NCI-H2196 treated with DMSO at 0.1 percent for 48 hours (cell line): ENCODE results near the gene GATD1.

Experiments
- DNase-seq: peaks from one replicate; lab custom pipeline; 2025; ENCODE audit not compliant: unreplicated experiment; lab: John Stamatoyannopoulos, UW

Gene GATD1

DNA sequence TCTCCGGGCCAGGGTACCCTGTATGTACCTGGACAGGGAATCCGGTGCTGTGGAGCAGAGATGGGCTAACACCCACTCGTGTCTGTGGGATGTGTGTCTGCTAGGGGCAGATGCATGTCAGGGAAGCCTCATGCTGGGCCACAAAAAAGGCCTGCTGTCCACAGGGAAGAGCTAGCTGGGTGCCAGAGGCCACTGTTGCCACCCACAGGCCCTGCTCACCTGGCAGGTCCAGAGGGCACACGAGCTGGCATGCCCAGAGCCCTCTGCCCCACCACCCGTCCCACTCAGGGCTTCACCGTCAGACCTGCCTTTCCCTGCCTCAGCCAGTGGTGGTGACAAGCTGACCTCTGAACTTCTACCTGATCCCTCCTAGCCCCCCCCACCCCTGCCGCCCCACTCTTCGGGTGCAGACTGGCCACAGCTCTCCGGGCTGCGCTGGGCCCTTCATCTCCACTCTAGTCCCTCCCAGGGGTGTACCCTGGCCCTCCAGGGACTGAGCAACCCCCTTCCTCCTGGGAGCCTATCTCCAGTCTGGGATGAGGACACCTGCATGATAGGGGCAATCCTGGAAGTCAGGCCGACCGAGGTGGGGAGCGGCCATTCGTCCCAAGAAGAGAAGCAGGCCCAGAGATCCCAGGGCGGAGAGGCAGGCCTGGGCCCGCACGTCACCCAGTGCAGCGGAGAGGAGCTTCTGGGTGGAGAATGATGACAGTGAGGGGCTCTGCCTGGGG is 19.4 kb upstream of the GATD1 start:
- no peak for DNase-seq

DNA sequence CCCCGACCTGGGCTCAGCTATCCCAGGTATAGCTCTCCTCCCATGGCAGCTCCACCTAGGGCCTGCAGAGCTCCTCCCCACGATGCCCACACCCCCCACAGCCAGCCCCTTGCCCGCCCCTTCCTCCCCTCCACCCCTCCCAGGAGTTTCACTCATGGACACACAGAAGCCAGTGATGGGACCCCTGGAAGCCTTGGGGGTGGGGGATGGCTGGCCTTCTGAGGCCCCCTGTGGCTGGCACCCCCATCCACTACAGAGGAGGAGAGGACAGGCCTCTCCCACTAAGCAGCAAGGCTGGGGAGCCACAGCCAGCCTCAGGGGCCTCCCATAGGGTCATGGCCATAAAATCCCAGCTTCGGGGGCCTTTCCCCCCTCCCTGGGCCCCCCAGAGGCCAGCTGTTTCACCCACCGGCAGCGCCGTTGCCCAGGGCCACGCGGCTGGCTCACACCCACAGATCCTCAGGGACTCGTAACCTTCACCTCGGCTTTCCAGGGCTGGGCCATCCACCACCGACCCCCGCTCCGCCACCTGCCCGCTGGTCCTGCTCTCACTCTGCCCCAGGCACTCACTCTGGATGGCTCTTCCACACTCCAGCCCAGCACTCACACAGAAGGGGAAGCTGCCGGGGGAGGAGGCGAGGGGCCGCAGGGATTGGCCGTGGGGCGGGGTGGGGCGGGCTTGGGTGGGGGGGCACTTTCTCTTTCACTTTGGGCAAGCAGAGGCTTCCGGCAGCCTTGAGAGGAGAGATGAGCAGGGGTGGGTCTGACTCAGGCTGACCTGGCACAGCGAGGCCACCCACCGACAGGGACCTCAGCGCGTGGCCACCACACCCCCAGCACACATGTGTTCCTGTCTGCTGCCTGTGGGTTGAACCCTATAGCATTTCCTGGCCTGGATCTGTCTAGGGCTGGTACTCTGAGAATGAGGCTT is 18.6 kb upstream of the GATD1 start:
- DNase-seq = peak; percentile 79

DNA sequence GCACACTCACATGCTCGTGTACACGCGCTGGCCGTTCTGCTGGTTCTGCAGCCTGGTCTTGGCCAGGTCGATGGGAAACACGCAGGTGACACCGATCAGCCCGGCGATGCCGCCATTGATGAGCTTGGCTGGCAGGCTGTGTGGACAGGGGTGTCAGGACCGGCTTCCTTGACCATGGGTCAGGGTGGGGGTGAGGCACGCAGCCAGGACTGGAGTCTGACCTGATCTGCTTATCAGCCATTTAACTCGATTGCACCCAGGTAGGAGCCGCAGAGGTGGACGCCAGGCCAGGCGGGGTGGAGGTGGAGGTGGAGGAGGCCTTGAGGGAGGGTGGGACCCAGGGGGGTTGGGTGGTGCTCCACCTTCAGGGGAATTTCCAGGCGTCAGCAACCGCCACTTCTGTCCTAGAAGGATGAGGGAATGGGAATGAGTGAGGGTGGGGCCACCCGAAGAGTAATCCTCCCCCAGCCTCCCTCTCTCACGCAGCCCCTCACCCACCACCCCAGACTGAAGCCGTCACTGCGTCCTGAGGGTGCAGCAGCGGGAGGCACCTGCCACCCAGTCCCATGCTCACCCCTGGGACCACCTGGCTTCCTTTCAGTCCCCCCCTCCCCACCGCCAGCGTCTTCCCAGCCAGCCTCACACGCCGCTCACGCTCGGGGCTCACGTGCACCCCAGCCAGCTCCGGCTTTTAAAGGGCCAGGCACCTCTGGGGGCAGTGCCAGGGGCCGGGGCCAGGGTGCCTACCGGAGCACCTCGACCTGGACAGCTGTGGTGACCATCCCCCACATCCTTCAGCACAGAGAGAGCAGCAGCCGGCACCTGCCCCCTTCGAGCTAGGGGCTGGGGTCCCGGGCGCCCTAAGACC is 17.7 kb upstream of the GATD1 start:
- peak; percentile 40 for DNase-seq

DNA sequence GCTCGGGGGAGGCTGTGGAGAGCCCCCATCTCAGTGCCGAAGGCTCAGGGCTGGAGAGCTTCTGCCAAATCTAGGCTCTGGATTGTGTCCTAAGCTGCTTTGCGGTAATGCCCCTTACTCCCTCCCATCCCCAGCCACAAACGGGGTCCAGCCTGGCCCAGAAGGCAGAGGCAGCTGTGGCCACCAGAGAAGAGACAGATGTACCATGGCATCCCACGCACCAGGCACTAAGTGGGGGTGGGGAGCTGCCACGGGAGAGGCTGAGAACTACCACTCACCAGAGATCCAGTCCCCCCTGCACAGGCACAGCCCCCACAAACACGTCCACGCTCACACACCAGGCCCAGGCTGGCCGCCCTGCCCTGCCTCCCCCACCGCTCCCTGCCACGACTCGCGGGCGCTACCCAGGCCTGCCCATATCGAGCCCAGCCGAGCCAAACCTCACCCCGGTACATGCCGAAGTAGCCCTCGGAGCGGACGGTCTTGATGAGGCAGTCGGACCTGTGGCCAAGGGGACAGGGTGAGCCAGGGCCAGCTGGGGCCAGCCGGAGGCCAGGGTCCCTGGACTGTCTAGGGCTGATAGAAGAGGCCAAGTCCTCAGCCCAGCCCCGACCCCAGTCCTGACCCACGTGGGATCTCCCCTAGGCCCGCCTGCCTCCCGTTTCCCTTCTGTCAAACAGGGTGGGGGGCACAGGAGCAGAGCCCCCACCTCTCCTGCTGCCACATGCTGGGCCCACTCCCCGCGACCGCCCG is 16.9 kb upstream of the GATD1 start:
- DNase-seq = no peak

DNA sequence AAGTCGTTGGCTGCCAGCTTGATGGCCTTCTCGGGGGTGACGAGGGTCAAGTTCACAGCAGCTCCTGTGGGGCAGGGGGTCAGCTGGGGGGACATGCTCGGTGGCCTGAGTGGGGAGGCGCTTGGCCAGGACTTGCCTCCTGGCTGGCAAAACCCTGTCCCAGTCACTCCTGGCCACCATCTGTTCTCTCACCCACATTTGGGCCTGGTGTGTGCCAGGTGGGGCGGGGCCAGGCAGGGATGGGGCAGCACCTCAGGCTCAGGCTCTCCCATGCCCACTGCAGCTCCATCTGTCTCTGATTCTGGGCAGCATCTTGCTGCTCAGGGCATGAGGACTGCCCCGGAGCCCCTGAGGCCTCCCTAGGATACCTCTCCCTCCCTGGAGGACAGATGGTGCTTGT is 16.3 kb upstream of the GATD1 start:
- no peak for DNase-seq

DNA sequence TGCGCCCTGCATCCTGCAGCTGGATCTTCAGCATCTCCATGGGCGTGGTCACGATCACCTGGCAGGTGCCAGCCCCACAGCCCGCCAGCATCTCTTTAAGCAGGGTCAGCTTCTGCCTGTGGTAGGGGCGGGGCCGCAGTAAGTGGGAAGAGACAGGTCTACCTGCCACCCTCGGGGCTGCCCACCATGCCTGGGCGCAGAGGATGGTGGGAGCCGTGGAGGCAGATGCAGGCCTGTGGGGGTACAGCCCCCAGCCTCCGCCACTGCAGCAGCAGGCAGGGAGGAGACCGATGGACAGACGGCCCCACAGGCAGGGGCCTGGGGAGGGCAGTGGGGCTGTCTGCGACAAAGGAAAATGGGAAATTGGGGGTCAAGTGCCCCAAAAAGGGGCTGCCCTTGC is 15.6 kb upstream of the GATD1 start:
- no peak for DNase-seq

DNA sequence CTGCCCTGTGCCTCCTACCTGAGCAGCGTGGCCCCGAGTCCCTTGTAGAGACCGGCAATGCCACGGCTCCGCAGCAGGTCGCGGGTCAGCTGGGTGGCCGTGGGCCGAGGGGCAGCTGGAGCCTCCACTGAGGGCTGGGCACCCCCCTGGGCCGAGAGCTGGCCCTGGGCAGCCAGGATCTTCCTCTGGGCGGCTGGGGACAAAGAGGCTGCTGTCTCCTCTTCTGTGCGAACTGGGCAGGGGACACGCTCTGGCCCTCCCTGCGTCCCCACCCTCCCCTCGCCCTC is 15.2 kb upstream of the GATD1 start:
- DNase-seq = no peak

DNA sequence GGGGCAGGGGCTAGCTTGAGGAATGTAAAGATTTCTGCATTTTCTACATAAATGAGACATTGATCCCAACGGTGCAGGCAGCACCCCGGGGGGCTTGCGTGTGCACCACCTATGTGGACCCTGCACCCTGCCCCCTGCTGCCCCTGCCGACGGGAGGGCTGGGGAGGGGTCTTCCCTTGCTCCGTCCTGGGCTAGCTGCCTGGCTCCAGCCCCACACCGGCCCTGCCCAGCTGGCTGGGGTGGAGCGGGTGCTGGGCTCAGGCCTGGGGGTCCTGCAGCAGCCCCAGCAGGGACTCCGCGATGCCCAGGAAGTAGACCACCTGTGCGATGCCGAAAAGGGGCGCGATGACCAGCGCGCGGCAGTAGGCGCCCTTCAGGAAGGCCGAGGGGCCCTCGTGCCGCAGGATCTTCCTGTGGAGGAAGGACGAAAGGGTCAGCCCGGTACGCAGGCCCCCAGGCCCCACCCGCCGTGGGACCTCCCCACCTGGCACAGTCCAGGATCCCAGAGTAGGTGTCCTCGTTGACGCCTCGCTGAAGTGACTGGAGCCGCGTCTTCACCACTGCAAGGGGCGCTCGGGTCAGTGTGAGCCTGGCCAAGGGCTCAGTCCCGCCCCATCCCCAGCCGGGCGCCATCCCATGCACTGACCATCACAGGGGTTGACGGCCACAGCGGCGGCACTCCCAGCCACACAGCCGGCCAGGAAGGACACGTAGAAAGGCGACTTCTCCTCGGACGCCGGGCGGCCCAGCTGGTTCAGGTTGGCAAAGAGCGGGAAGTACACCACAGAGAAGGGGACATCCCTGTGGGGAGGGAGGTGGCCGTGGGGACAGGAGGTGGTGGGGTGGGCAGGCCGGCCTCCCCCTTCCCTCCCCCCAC is 14.6 kb upstream of the GATD1 start:
- no peak for DNase-seq

DNA sequence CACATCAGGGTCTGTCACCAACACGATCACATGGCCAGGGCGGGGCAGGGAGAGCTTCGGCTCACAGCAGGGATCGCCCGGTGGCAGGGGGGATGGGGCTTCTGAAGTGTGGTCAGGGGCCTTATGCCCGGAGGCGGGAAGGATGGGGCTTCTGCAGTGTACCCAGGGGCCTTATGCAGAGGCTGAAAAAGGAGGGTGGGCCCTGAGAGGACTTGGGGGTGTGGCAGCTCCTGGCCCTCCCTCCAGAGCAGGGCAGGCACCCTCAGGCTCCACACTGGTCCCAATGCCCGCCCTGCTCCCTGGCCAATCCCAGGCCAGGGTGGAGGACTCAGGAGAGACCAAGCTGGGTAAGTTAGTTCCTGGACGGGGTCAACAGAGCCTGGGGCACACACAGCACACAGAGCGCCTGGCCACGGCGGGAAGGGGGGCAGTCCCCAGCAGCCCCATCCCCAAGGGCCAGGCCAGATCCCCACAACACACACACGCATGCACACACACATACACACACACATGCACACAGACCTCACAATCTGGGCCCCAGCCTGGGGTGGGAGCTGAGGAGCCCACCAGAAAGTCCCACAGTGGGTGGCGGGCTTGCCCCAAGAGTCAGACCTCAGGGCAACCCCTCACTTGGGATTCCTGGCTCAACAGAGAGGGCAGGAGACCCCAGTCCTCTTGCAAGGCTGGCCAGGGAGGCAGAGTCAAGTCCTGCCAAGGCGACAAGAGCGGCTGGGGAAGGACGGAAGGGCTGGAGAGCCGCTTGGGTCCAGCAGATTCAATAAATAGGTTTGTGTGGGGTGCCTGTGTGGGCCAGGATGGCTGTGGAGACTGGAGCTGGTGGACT is 13.7 kb upstream of the GATD1 start:
- DNase-seq = no peak

DNA sequence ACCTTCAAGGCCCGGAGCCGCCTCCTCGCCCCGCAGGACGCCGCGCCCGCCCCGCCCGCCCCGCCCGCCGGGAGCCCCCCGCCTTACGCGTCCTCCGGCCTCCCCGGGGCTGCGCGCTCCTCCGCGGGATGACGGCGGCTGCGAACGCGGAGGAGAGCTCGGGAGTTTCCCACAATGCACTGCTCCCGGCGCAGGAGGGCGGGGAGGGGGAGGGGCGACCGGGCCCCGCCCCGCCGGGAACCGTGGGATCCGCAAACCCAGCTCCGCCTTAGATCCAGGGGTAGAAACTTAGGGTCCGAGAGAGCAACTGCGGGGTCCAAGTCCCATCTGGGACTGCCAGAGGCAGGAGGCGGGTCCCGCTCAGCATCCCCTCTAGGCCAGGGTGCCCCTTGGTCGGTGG is 12.7 kb upstream of the GATD1 start, which contains the start of gene CEND1:
Gene CEND1 (minus strand): TSS at position 148 of the 400 bp plus-strand sequence. CDS start 1,514 bp downstream, outside the sequence.
- DNase-seq = no peak

DNA sequence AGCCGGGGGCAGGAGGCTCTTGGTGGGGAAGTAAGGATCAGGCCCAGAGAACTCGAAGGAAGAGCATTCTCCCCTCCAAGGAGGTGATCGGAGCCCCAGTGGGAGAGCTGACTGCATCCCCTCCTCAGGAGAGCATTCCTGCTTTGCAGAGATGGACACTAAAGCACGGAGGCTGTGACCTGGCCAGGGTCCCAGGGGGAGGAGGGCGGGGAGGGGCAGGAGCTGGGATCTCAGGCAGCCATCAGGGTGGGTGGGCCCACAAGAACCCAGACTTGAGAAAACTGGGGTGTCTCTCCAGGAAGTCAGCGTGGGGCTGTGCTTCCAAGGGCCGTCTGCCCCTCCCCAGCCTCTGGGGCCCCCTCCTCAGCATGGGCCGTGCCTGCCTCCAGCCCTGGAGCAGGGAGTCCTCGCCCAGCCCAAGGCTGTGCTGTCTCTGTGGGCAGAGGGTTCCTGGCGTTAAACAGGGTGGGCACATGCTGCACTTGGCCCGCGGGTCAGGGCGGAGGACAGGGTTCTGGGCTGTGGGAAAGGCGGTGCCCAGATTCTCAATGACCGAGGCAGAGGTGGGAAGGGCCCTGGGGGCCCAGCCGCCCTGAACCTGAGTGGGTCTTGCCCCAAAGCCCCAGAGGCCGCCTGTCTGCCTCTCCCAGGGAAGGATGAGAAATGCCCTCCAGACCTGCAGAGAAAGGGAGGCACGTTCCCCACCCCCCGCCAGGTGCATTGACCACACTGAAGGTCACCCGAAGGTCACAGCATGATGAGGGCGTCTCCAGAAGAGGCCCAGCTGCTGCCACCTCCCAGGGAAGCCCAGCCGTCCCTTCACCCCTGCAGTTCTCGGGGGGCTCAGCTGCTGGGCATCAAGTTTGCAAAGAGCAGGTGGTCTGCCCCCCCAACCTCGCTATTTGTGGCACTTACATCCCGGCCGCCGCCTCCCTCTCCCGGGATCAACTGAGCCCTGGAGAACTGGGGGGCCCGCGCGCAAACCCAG is 12.0 kb upstream of the GATD1 start:
- DNase-seq = no peak

DNA sequence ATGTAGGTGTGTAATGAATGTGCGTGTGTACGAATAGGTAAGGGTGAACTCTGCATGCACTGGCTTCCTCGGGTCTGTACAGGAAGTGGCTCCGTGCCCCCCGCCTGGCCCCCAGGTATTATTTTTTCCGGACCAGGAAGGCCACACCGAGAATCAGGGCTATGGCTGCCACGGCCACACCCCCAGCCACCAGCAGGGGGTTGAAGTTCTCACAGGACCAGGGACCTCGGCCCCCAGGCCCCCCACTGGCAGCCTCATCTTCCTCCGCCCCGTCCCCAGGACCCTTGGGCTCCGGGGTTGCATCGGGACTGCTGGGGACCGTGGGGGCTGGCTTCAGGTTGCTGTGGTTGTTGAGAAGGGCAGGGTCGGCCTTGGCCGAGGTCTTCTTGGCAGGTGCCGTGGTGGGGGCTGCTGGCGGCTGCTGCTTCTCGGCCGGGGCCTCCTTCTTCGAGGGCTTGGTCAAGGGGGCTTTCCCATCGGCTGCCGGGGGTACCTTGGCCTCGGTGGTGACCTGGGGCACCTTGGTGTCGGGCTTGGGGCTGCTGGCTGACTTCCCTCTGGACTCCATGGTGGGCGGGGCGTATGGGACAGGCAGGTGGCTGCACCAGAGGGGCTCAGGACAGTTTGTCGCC is 10.8 kb upstream of the GATD1 start:
- no peak for DNase-seq

DNA sequence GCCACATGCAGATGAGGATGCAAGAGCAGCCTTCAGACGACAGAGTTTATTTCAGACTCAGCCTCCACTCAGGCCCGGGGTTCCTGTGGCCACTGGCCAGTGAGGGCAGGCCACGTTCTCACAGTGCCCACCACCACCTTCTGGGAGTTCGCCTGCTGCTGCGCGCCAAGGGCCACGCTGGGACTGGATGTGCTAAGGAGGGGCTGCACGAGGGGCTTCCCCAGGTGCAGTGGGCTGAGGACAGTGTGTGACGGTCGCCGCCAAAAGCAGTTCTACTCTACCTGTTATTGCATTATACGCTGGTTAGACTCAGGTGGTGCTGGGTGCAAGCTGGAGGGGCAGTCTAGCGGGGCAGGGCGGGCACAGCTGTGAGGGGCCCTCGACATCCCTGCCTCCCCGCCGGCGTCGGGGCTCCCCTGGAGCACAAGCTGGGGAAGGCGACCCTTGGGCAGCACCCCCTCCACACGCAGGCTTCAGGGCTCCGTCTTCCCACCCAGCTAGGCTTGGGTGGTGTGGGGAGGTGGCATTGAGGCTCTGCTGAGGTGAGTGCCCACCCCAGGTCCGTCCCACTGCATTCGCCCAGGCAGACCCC is 9.9 kb upstream of the GATD1 start:
- no peak for DNase-seq

DNA sequence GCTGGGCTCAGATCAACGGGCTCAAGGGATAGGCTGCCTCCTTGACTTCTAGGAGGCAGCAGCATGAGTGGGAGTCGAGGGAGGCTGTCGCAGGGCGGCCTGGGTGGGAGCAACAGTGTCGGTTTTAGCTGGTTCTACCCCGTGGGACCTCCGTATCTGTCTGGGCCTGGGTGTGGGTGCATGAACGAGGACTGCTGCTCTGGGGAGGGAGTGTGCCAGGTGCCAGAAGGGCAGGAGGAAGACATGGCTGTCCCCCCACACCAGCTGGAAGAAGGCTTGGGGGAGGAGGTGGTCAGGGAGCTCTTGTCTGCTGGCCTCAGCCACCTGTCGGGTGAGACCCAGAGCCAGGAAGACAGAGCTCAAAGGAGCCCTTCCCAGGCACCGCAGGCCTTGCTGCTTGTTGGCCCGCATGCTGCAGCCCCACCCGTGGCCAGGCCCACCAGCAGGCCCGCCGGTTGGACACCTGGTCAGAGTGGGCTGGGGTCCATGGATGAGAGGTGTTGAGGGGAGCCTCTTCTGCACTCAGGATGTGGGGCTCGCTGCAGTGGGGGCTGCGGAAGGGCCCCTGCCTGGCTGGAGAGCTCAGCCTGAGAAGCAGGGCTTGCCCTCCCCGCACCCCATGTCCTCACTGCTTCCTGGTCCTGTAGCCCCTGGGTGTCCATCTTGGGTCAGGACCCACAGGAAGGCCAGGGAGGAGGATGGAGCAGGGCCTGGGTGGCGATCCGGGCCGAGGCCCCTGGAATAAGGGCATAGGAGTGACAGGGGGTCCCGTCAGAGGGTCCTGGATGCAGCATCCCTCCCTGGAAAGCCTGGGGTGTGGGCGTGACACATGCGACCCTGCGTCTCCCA is 9.2 kb upstream of the GATD1 start:
- no peak for DNase-seq

DNA sequence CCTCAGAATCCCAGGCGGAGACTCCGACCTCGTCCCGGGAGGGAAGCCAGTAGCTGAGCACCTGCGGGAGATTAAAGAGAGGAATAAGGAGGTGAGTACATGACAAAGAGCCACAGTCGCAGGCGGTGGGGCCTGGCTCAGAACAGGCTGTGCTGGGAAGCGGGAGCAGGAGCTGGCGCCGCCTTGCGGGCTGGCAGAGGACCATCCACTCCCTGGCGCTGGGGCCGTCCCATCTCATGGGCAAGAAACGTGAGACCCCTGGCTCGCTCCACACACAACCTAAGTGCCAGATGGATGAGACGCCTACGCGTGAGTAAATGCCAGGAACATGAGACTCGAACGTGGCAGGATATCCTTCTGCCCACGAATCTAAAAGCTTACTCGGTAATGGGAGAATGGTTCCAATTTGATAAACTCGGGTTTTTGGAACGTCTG is 6.3 kb upstream of the GATD1 start:
- DNase-seq = no peak
